PC-3 (cell line): ENCODE data around the gene DCAF4. TPM values are rescaled to one million over a fixed set of nuclear protein-coding genes. Genes with fewer than 3 reads are reported as not detected.

ENCODE experiments used
- ATAC-seq: fragments of 200-7000 bp; cut with Tn5 transposase; 2 replicates; pipeline ENCODE4 v1.9.1; 2020; ENCODE audit warnings: mild to moderate bottlenecking, moderate library complexity
- Bru-seq: library from RNA; stranded (reverse); fragments of 400-500 nt; gene quantifications from one replicate; lab custom pipeline; 2021; lab: Mats Ljungman, UMichigan
- BruChase-seq, 2 experiments: library from RNA; stranded (reverse); fragments of 400-500 nt; gene quantifications; one replicate each; lab custom pipeline; 2021; lab: Mats Ljungman, UMichigan
- BruUV-seq: library from RNA; stranded (reverse); fragments of 400-500 nt; replicated peaks from 2 replicates; lab custom pipeline; 2021; lab: Mats Ljungman, UMichigan
- CTCF ChIA-PET: fragments of 300-600 bp; sonication (Branson Sonifier 250); formaldehyde crosslinking; loops from one replicate; lab custom pipeline; 2022; ENCODE audit warnings: antibody characterized with exemption; lab: Charles Lee
- POLR2A ChIA-PET: fragments of 300-600 bp; sonication (Branson Sonifier 250); formaldehyde crosslinking; loops from one replicate; lab custom pipeline; 2022; ENCODE audit warnings: antibody characterized with exemption; ENCODE audit not compliant: unreplicated experiment; lab: Charles Lee
- DNase-seq: peaks from one replicate; pipeline ENCODE4 v3.0.0-alpha.2; 2015
- H2AFZ ChIP-seq: fragments of 300-600 bp; sonication (generic); 2 replicates; pipeline ENCODE4 v1.6.0; 2016; ENCODE audit warnings: antibody characterized with exemption, low read length
- H3F3A ChIP-seq: fragments of 300-600 bp; sonication (generic); one replicate; pipeline ENCODE4 v1.6.0; 2017; ENCODE audit warnings: antibody characterized with exemption, low read length, control low read depth, mild to moderate bottlenecking; ENCODE audit not compliant: unreplicated experiment
- H3K27ac ChIP-seq: fragments of 300-600 bp; sonication (generic); 2 replicates; pipeline ENCODE4 v1.5.1; 2016; ENCODE audit warnings: mild to moderate bottlenecking, low read length
- H3K27me3 ChIP-seq: fragments of 300-600 bp; sonication (generic); 2 replicates; pipeline ENCODE4 v1.6.1; 2016; ENCODE audit warnings: low read length, mixed read lengths
- H3K36me3 ChIP-seq: fragments of 300-600 bp; sonication (generic); 2 replicates; pipeline ENCODE4 v1.6.1; 2016; ENCODE audit warnings: low read depth, mixed run types, low read length, mixed read lengths
- H3K4me1 ChIP-seq: fragments of 300-600 bp; sonication (generic); 2 replicates; pipeline ENCODE4 v1.5.1; 2016; ENCODE audit warnings: low read length; ENCODE audit not compliant: insufficient read depth
- H3K4me2 ChIP-seq: fragments of 300-600 bp; sonication (generic); 2 replicates; pipeline ENCODE4 v1.6.0; 2016; ENCODE audit warnings: low read length
- H3K4me3 ChIP-seq: fragments of 300-600 bp; sonication (generic); 2 replicates; pipeline ENCODE4 v1.5.1; 2016; ENCODE audit warnings: mild to moderate bottlenecking, low read length, mixed read lengths
- H3K79me2 ChIP-seq: fragments of 300-600 bp; sonication (generic); 2 replicates; pipeline ENCODE4 v1.6.1; 2017; ENCODE audit warnings: low read length, mixed read lengths
- H3K9ac ChIP-seq: fragments of 300-600 bp; sonication (generic); 2 replicates; pipeline ENCODE4 v1.6.0; 2016; ENCODE audit warnings: mild to moderate bottlenecking, low read length
- H3K9me2 ChIP-seq: fragments of 300-600 bp; sonication (generic); replicated peaks from 2 replicates; pipeline ENCODE4 v1.6.1; 2016; ENCODE audit warnings: mixed run types, low read length, mixed read lengths
- H3K9me3 ChIP-seq: fragments of 300-600 bp; sonication (generic); 2 replicates; pipeline ENCODE4 v1.6.1; 2016; ENCODE audit warnings: low read length, mixed read lengths
- H4K20me1 ChIP-seq: fragments of 300-600 bp; sonication (generic); 2 replicates; pipeline ENCODE4 v1.6.1; 2016; ENCODE audit warnings: low read length, mixed read lengths
- CTCF ChIP-seq: fragments of 300-600 bp; sonication (generic); conservative IDR thresholded peaks from 2 replicates; pipeline ENCODE4 v1.5.1; 2017; ENCODE audit warnings: antibody characterized with exemption, low read depth, mild to moderate bottlenecking, low read length
- EZH2 ChIP-seq: fragments of 300-600 bp; sonication (generic); IDR thresholded peaks from one replicate; pipeline ENCODE4 v1.6.1; 2017; ENCODE audit warnings: antibody characterized with exemption, mild to moderate bottlenecking, low read length; ENCODE audit not compliant: unreplicated experiment
- EZH2phosphoT487 ChIP-seq: fragments of 300-600 bp; sonication (generic); IDR thresholded peaks from 2 replicates; pipeline ENCODE4 v1.6.1; 2018; ENCODE audit warnings: mild to moderate bottlenecking, antibody characterized with exemption, low read length, borderline replicate concordance
- intact Hi-C: fragments of 100-400 bp; cut with micrococcal nuclease; formaldehyde crosslinking; loops from 2 replicates; pipeline ENCODE4 v1.9.0; 2023
- long read RNA-seq: library from polyadenylated mRNA; unstranded; transcript quantifications from one replicate; pipeline ENCODE4 v2.0.0, GENCODE V29; 2021; ENCODE audit not compliant: unreplicated experiment
- total RNA-seq: library from RNA; depleted of rRNA; stranded (reverse); fragments of >200 nt; gene quantifications from 2 replicates; pipeline ENCODE4 v1.2.3, GENCODE V29; 2014; rRNA removed

The DCAF4 gene, protein sequence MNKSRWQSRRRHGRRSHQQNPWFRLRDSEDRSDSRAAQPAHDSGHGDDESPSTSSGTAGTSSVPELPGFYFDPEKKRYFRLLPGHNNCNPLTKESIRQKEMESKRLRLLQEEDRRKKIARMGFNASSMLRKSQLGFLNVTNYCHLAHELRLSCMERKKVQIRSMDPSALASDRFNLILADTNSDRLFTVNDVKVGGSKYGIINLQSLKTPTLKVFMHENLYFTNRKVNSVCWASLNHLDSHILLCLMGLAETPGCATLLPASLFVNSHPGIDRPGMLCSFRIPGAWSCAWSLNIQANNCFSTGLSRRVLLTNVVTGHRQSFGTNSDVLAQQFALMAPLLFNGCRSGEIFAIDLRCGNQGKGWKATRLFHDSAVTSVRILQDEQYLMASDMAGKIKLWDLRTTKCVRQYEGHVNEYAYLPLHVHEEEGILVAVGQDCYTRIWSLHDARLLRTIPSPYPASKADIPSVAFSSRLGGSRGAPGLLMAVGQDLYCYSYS
- total RNA-seq (55.8 and 56.8 TPM in 2 replicates), Bru-seq, nascent RNA (percentile 90 among the genes with signal in this experiment), BruChase-seq, experiment 1, labeled RNA remaining after a 6-hour chase (percentile 87 among the genes with signal in this experiment), BruChase-seq, experiment 2, labeled RNA remaining after a 2-hour chase (percentile 87 among the genes with signal in this experiment)
- long read RNA-seq, transcript DCAF4-202 (14 exons, 2,024 nt): major isoform, 12 of 84 reads
- long read RNA-seq, partial matches to known transcripts: 53 of 84 reads
- long read RNA-seq, other reads (novel, unspliced or antisense): 19 of 84 reads

GRCh38 chr14:72926292-72927028 is at the start of gene DCAF4:
Gene DCAF4 (plus strand): TSS chr14:72926464. CDS start chr14:72937979, 11,515 bp downstream.
- POLR2A ChIA-PET: interaction anchor here (0.6 kb wide), 1 partner anchor 134 kb away, joined by 12 read pairs; no protein-coding TSS in a partner anchor
- CTCF ChIA-PET: interaction anchor here (0.5 to 1.0 kb wide), 3 partner anchors 18 to 412 kb away, joined by 3 to 4 read pairs (median 3); no protein-coding TSS in a partner anchor
- BruUV-seq: no TSS peak

GRCh38 chr14:72876710-72877063 is 49.6 kb upstream of the DCAF4 start:
- POLR2A ChIA-PET: no interaction called here
- BruUV-seq: no TSS peak
- CTCF ChIA-PET: interaction anchor here (0.8 kb wide), 1 partner anchor 359 kb away, joined by 6 read pairs; no protein-coding TSS in a partner anchor

More at GRCh38 chr14:72926292-72927028, at the start of gene DCAF4:
- Histone ChIP-seq H2AFZ (peak within 1 kb of the TSS; percentile 94), H3K9me2 (no peaks in the 10 kb centered on the region), H3K36me3 (no peaks in the 10 kb centered on the region), H3K4me3 (peak within 1 kb of the TSS; percentile 77), H3K4me2 (peak within 1 kb of the TSS; percentile 95), H3K79me2 (peaks cover 42% of the 10 kb centered on the region), H3F3A (no peaks in the 10 kb centered on the region), H3K27ac (peak within 1 kb of the TSS; percentile 63), H3K9ac (peak within 1 kb of the TSS; percentile 91), H3K4me1 (peaks cover 12% of the 10 kb centered on the region), H3K27me3 (no peaks in the 10 kb centered on the region), H3K9me3 (no peaks in the 10 kb centered on the region), H4K20me1 (peaks cover 8% of the 10 kb centered on the region; the same call in 1 of the 2 replicates)
- no peak for TF ChIP-seq EZH2
- no peak; the same call in 1 of the 2 replicates for TF ChIP-seq EZH2phosphoT487
- TF ChIP-seq CTCF: no peak
- DNase-seq (peak; percentile 99), ATAC-seq (peak; percentile 96)
- intact Hi-C loops: loop anchor here (1.0 to 5.0 kb wide), 5 partner anchors 22 to 641 kb away; partner anchors contain the start of genes ACOT2, DPF3, RBM25 and ZFYVE1

More at GRCh38 chr14:72876710-72877063, 49.6 kb upstream of the DCAF4 start:
- intact Hi-C loops: no loop called here
- H2AFZ ChIP-seq: no peak overlapping the region
- ATAC-seq (peak; percentile 20; the same call in 1 of the 2 replicates), DNase-seq (no peak)
- peaks cover 30% of the 10 kb centered on the region for H3K79me2 ChIP-seq
- H3K36me3 ChIP-seq: peaks cover 2% of the 10 kb centered on the region
- H3K9ac ChIP-seq: no peak overlapping the region
- H3K4me2 ChIP-seq: no peak overlapping the region
- no peaks in the 10 kb centered on the region for H3K27me3 ChIP-seq
- H3K4me3 ChIP-seq: no peak overlapping the region
- no peaks in the 10 kb centered on the region for H3K9me3 ChIP-seq
- H3K27ac ChIP-seq: no peak overlapping the region
- TF ChIP-seq CTCF (no peak), EZH2phosphoT487 (no peak), EZH2 (no peak)
- no peaks in the 10 kb centered on the region for H3F3A ChIP-seq
- no peaks in the 10 kb centered on the region for H3K4me1 ChIP-seq
- no peaks in the 10 kb centered on the region for H4K20me1 ChIP-seq
- no peaks in the 10 kb centered on the region for H3K9me2 ChIP-seq
